Spleen (tissue), 11 donors: ENCODE results near the gene WDR82. TPM values are rescaled to one million over a fixed set of nuclear protein-coding genes. Genes with fewer than 3 reads are reported as not detected.

ENCODE experiments used
- DNase-seq: peaks from one replicate; pipeline ENCODE4 v3.0.0-alpha.2; 2020
- H3K27ac ChIP-seq, 8 donors: fragments of 200-600 bp; sonication (generic) in 7 of 8; 1 replicate in 4 of 8; 2 replicates in 4 of 8; pipeline versions ENCODE4 v1.5.0 to v1.8.0; 2016 to 2021; ENCODE audit warnings: inconsistent platforms in 4 of 8, mild to moderate bottlenecking in 4 of 8, moderate library complexity in 1 of 8
- H3K27me3 ChIP-seq, 7 donors: fragments of 200-600 bp; sonication (generic) in 6 of 7; replicated peaks in 1 of 7; 1 replicate in 4 of 7; 2 replicates in 3 of 7; pipeline versions ENCODE4 v1.5.0 to v1.8.0; 2016 to 2021; ENCODE audit warnings: inconsistent platforms in 3 of 7, mild to moderate bottlenecking in 1 of 7
- H3K36me3 ChIP-seq, 6 donors: fragments of 200-600 bp; sonication (generic) in 5 of 6; 1 replicate in 4 of 6; 2 replicates in 2 of 6; pipeline versions ENCODE4 v1.5.0 to v1.8.0; 2016 to 2021; ENCODE audit warnings: inconsistent platforms in 2 of 6
- H3K4me1 ChIP-seq, 6 donors: fragments of 200-600 bp; sonication (generic) in 5 of 6; 1 replicate in 3 of 6; 2 replicates in 3 of 6; pipeline versions ENCODE4 v1.5.0 to v1.8.0; 2016 to 2021; ENCODE audit warnings: inconsistent platforms in 3 of 6
- H3K4me3 ChIP-seq, 8 donors: fragments of 200-600 bp; sonication (generic) in 7 of 8; 1 replicate in 4 of 8; 2 replicates in 4 of 8; pipeline versions ENCODE4 v1.5.0 to v1.8.0; 2016 to 2021; ENCODE audit warnings: inconsistent platforms in 4 of 8, mild to moderate bottlenecking in 4 of 8, moderate library complexity in 2 of 8
- H3K9me3 ChIP-seq, 8 donors: fragments of 200-600 bp; sonication (generic) in 7 of 8; 1 replicate in 4 of 8; 2 replicates in 4 of 8; pipeline versions ENCODE4 v1.5.0 to v1.8.0; 2016 to 2021; ENCODE audit warnings: inconsistent platforms in 4 of 8
- CTCF ChIP-seq, 11 experiments: fragments of 200-600 bp in 7 of 11; fragments of 450-650 bp in 4 of 11; sonication (generic) in 4 of 11; IDR thresholded peaks in 8 of 11; conservative IDR thresholded peaks in 3 of 11; 1 replicate in 7 of 11; 2 replicates in 4 of 11; pipeline versions ENCODE4 v1.4.0 to v1.8.0; 2016 to 2021; ENCODE audit warnings: antibody characterized with exemption in 11 of 11, inconsistent platforms in 4 of 11, mild to moderate bottlenecking in 1 of 11
- POLR2A ChIP-seq, 3 donors: fragments of 450-650 bp; IDR thresholded peaks; one replicate each; pipeline ENCODE4 v1.5.1; 2017; ENCODE audit warnings: antibody characterized with exemption in 3 of 3, mild to moderate bottlenecking in 1 of 3
- POLR2AphosphoS5 ChIP-seq, 3 donors: sonication (generic); formaldehyde crosslinking; IDR thresholded peaks; one replicate each; pipeline ENCODE4 v1.5.1; 2017; ENCODE audit warnings: antibody characterized with exemption in 3 of 3
- WGBS, 5 donors: extraction: QIAGEN DNeasy Blood & Tissue Kit in 3 of 5; methylation state at CpG; one replicate each; pipeline versions ENCODE4 v1.1.5 to v1.1.7; 2013 to 2018; 5-methylcytosine and 5-hydroxymethylcytosine counted together
- intact Hi-C: fragments of 100-400 bp; cut with DNase I; formaldehyde crosslinking; loops from one replicate; pipeline ENCODE4 v1.15.0; 2023; ENCODE audit warnings: low total_unique reads
- polyA plus RNA-seq, 3 donors: library from polyadenylated mRNA; stranded (reverse); fragments of 200-250 nt; gene quantifications; one replicate each; pipeline ENCODE4 v1.2.1, GENCODE V29; 2013
- total RNA-seq, 7 donors: library from RNA; depleted of rRNA in 3 of 7; stranded (reverse); fragments of >200 nt in 3 of 7; fragmentation: NEBNext Ultra II Directional in 4 of 7; extraction: Animal tissue kit (Norgen Biotek cat#: 25700) in 4 of 7; gene quantifications; one replicate each; pipeline versions ENCODE4 v1.1.0 to v1.2.1, GENCODE V29; 2016 to 2021
- donor health status: healthy with polysubstance abuse.
- donor health status: DM: no; HTN: no; CAD: no; lungs with moderate emphysema.
- donor health status: DM: no; HTN: no; CAD: no.
- donor health status: Bipolar disorder and iron deficiency.
- donor health status: healthy.
- donor health status: DM: no; HTN: no; CAD: no.
- donor health status: DM: yes; HTN: yes; CAD: no.

The WDR82 gene
- total and polyA plus RNA-seq, 10 donors, result 20.9 to 80.6 (median 66.4) TPM

- no peak for DNase-seq
- Histone ChIP-seq H3K36me3 (peaks cover 4 to 91% (median 58%) of the 10 kb centered on the region in 6 donors), H3K27ac (peak overlapping the region; percentile 52 to 99 (median 76)), H3K4me1 (peaks cover 62 to 86% (median 75%) of the 10 kb centered on the region in 6 donors), H3K27me3 (no peaks in the 10 kb centered on the region), H3K9me3 (no peaks in the 10 kb centered on the region), H3K4me3 (peak overlapping the region in 1 of 8 donors; percentile 53)
- intact Hi-C loops, result no loop called here
- WGBS, 5 donors, result 36 to 66% (median 45%) methylated on average over 3 of the region's 3 CpGs
- TF ChIP-seq POLR2AphosphoS5 (IDR thresholded peaks at IDR 0.05), result no peak
- TF ChIP-seq POLR2A (IDR thresholded peaks at IDR 0.05), result no peak
- no peak for TF ChIP-seq CTCF (IDR thresholded peaks at IDR 0.05 in 8 of 11, conservative IDR thresholded peaks at IDR 0.05 in 3 of 11)
Observed at GRCh38 chr3:52269776-52270175, 8.7 kb downstream of the WDR82 start.

- peaks cover 50 to 86% (median 69%) of the 10 kb centered on the region in 6 donors for H3K4me1 ChIP-seq
- H3K9me3 ChIP-seq, result no peaks in the 10 kb centered on the region
- no peak for DNase-seq
- WGBS, 5 donors, result 74 to 88% (median 84%) methylated on average over 7 of the region's 7 CpGs
- intact Hi-C loops, result no loop called here
- H3K4me3 ChIP-seq, result no peak overlapping the region
- H3K36me3 ChIP-seq, result peaks cover 4 to 92% (median 71%) of the 10 kb centered on the region in 6 donors
- no peak for TF ChIP-seq POLR2A (IDR thresholded peaks at IDR 0.05)
- TF ChIP-seq CTCF (IDR thresholded peaks at IDR 0.05 in 8 of 11, conservative IDR thresholded peaks at IDR 0.05 in 3 of 11), result no peak
- no peak for TF ChIP-seq POLR2AphosphoS5 (IDR thresholded peaks at IDR 0.05)
- peak overlapping the region in 2 of 8 donors; percentile 99 for H3K27ac ChIP-seq
- no peaks in the 10 kb centered on the region for H3K27me3 ChIP-seq
Observed at GRCh38 chr3:52268036-52268435, 10.4 kb downstream of the WDR82 start.

GRCh38 chr3:52265387-52265786 is 13.1 kb downstream of the WDR82 start:
- WGBS, 5 donors, result 85 to 98% (median 96%) methylated on average over 6 of the region's 6 CpGs
- peaks cover 24 to 86% (median 51%) of the 10 kb centered on the region in 6 donors for H3K4me1 ChIP-seq
- no peaks in the 10 kb centered on the region for H3K9me3 ChIP-seq
- TF ChIP-seq POLR2A (IDR thresholded peaks at IDR 0.05) (no peak), POLR2AphosphoS5 (IDR thresholded peaks at IDR 0.05) (no peak), CTCF (IDR thresholded peaks at IDR 0.05 in 8 of 11, conservative IDR thresholded peaks at IDR 0.05 in 3 of 11) (no peak)
- peaks cover 4 to 100% (median 90%) of the 10 kb centered on the region in 6 donors for H3K36me3 ChIP-seq
- H3K4me3 ChIP-seq, result no peak overlapping the region
- no peaks in the 10 kb centered on the region for H3K27me3 ChIP-seq
- no peak for DNase-seq
- intact Hi-C loops, result no loop called here
- H3K27ac ChIP-seq, result no peak overlapping the region

GRCh38 chr3:52262447-52262846 is 16.0 kb downstream of the WDR82 start:
- peak overlapping the region in 2 of 8 donors; percentile 24 to 48 for H3K27ac ChIP-seq
- peaks cover 4 to 100% (median 99%) of the 10 kb centered on the region in 6 donors for H3K36me3 ChIP-seq
- no peak for DNase-seq

More at GRCh38 chr3:52262447-52262846, 16.0 kb downstream of the WDR82 start:
- intact Hi-C loops, result no loop called here
- Histone ChIP-seq H3K4me1 (peaks cover 0 to 65% (median 23%) of the 10 kb centered on the region in 6 donors), H3K4me3 (no peak overlapping the region), H3K27me3 (no peaks in the 10 kb centered on the region), H3K9me3 (no peaks in the 10 kb centered on the region)
- TF ChIP-seq CTCF (IDR thresholded peaks at IDR 0.05 in 8 of 11, conservative IDR thresholded peaks at IDR 0.05 in 3 of 11), result no peak
- TF ChIP-seq POLR2A (IDR thresholded peaks at IDR 0.05), result no peak
- TF ChIP-seq POLR2AphosphoS5 (IDR thresholded peaks at IDR 0.05), result no peak
